HuH-7 (cell line): Measurements from ENCODE around the gene WFDC9.
"Not testable (repeated sequence)": the region's sequence is repeated elsewhere in the genome, so short reads cannot be mapped to it uniquely, and the experiment has no call there.

Experiments used
- DNase-seq: peaks from one replicate; pipeline ENCODE4 v3.0.0; 2011; ENCODE audit warnings: low spot score

Gene WFDC9

DNA sequence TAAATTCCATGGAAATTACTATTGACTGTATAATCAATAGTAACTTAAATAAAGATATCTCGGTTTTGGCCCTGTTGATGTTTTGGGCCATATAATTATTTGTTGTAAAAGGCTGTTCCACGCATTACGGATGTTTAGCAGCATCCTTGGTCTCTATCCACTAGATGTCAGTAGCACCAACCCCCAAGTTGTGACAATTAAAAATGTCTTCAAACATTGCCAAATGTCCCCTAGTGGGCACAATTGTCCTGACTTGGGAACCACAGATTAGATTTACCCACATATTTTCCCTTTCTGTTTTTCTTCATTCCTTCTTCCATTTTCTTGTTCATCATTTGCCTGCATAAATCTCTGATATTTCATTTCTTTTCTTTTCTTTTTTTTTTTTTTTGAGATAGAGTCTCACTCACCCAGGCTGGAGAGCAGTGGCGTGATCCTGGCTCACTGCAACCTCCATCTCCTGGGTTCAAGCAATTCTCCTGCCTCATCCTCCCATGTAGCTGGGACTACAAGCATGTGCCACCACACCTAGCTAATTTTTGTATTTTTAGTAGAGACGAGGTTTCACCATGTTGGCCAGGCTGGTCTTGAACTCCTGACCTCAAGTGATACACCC lies 38.4 kb downstream of the WFDC9 start:
- DNase-seq, result peak; percentile 22

DNA sequence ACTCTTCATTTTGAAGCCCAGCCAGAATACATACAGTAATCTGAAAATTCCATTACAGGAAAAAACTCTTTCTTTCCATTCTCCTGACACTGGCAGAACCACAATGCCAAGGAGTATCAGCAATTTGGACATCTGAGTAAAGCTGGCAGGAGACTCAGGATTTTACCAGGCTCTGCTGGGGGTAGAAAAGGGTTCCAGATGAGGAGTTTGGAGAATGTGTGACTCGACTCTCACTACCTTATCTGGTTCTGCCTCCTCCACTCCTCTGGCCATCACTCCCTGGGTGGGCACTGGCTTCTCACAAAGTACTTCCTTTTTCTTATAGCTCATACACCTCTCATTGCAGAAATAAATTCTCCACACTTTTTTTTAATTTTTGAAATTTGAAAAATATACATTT lies 41.4 kb downstream of the WFDC9 start:
- DNase-seq, result no peak

DNA sequence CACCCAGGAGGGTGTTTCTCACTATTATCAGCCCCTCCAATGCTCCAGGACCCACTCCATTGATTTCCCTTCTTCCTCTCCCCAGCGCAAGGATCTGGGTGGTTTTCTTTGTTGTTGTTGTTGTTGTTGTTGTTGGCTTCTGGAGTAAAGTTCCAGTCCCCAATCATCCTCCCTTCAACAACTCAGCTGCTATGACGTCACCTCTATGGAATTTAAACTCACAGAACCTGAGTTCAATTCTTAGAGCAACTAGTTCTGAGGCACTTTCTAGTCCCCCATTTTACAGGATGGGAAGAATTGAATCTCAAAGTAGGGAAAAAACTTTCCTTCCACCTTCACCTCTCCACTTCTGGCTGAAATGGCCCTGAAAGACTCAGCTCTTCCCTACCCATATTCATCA lies 42.3 kb downstream of the WFDC9 start:
- DNase-seq, result no peak

DNA sequence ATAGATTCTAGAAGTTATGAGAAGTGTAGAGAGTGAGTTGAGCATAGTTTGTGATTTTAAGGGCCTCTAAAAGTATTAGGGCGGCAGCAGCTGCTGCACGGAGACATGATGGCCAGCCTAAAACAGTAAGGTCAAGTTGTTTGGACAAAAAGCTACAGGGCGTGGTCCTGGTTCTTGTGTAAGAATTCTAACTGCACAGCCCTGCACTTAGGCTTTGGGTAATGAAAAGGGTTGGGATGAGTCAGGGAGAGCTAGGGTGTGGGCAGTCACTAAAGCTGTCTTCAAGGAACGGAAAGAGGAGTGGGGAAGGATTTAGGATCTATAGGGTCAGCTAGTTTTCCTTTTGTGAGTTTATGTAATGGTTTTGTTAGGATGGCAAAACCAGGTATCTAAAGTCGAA lies 45.1 kb downstream of the WFDC9 start:
- not testable (repeated sequence) for DNase-seq

DNA sequence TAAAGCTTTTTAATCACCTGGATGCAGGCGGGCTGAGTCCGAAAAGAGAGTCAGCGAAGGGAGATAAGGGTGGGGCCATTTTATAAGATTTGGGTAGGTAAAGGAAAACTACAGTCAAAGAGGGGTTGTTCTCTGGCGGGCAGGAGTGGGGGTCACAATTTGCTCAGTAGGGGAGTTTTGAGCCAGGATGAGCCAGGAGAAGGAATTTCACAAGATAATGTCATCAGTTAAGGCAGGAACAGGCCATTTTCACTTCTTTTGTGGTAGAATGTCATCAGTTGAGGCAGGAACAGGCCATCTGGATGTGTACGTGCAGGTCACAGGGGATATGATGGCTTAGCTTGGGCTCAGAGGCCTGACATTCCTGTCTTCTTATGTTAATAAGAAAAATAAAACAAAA lies 46.8 kb downstream of the WFDC9 start:
- not testable (repeated sequence) for DNase-seq

DNA sequence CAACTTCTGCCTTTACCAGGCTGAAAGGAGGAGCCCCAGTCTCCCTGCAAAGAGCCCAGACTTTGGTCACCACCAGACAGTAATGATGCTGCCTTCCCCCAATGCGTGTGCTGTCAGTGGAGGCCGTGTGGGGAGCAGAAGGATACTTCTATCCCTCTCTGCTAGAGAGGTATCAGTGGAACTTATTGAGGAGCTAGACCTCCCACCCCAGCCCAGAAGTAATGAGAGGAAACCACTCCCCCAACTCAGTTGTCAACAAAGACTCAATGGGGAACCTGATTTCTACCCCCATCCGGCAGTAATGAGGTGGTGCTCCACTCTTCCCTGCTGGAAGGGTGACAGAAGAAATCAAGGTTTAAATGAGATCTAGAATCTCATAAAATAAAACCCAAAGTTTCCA lies 47.6 kb downstream of the WFDC9 start:
- DNase-seq, result no peak

DNA sequence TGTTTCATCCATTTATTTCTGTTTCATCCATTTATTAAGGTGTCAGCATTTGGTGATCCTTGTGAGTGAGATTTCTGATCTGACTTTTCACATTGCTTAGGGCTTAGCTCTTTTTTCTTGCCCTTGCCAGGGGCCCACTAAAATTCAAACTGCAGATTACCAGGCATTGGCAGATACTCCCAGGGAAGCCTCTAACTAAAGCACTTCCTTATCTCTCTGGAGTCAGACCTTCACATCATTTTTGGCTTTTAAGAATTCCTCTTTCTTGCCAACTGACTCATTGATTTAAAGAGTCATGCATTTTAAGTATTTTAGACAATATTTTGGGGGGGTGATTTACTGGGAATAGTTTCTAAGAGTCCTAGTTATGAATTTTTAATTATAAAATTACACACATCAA lies 49.4 kb downstream of the WFDC9 start:
- DNase-seq, result no peak

DNA sequence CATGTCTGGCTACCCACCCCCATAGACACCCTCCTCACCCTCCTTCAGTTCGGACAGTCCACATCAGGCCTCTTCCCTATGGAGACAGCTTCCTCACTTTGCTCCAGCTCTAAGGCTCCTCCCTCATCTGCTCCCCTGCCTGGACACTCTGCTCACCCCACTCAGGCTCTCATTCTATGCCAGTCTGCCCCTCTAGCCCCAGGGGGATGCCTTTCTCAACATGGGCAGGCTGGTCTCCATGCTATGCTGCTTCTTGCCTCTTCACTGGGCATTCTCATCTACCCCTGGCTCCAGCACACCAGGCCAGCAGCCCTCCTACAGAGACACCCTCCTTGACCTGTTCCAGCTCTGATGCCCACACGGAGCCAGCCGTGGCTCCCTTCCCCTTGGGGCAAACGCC lies 51.9 kb downstream of the WFDC9 start, which contains the start of gene WFDC8:
WFDC8 (minus strand) TSS at position 101 of the 400 bp plus-strand sequence; CDS start at position 64, 37 bp downstream.
- DNase-seq, result no peak

DNA sequence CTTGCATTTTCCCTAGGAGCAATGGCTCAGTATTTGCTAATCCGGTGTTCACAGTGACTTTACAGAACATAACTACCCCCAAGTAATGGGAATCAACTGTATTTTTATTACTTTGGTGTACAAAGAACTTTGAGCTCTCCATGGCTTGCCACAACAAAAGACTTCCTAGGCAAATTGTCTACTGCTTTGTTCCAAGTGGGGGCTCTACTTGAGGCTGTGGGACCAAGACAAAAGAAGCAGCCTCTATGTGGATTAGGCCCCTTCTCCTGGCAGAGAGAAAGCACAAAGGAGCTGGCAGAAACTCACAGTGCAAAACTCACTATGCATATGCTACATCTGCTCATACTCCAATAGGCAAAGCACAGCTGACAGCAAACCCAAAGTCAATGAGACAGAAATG lies 52.9 kb downstream of the WFDC9 start:
- no peak for DNase-seq

DNA sequence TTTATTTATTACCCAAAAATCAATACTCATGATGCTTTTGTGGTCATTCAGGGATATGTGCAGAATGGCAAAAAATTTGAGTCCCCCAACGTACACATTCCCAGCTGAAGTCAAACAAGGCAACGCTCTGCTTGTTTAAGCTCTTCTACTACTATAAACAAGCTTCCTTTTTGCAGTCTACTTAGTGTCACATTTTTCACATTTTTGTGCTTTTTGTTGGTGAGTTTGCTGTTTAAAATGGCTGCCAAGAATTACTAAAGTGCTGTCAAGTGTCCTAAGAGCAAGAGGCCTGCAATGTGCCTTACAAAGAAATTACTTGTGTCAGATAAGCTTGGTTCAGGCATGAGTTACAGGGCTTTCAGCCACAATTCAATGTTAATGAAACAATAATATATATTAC lies 54.1 kb downstream of the WFDC9 start:
- no peak for DNase-seq

DNA sequence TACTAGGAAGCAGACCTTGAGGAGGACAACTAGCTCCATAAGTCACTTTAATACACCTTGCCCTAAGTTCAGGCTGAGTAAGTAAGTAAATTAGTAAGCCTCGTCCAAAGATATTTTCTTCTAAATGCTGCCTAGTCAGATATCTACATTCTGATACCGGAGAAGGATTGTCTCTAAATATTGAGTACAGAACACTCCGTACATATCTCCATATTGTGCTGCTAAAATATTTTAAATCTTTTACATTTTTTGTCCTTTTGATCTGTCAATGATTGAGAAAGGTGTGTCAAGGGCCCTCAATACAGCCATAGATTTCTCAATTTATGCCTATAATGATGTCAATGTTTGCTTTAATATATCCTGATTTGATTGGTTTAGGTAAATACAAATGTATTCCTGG lies 55.2 kb downstream of the WFDC9 start:
- DNase-seq, result no peak

DNA sequence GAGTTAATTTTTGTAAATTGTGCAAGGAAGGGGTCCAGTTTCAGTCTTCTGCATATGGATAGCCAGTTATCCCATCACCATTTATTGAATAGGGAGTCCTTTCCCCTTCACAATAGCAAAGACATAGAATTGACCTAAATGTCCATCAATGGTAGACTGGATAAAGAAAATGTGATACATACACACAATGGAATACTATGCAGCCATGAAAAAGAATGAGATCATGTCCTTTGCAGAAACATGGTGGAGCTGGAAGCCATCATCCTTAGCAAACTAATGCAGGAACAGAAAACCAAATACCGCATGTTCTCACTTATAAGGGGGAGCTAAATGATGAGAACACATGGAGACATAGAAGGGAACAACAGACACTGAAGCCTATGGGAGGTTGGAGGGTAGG lies 61.4 kb downstream of the WFDC9 start:
- DNase-seq, result not testable (repeated sequence)

DNA sequence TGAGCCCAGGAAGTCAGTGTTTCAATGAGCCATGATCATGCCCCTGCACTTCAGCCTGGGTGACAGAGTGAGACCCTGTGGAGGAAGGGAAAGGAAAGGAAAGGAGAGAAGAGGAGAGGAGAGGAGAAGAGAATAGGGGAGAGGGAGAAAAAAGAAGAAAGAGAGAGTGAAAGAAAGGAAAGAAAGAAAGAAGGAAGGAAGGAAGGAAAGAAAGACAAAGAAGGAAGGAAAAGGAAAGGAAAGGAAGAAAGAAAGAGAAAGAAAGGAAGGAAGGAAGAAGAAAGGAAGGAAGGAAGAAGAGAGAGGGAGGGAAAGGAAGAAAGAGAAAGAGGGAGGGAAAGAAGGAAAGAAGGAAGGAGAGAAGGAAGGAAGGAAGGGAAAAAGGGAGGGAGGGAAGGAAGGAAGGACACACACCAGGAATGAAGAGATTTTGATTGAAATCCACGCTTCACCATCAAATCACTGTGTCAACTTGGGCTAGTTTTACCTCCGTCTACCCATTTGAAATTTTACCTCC lies 66.3 kb downstream of the WFDC9 start:
- no peak for DNase-seq
